Central memory CD8-positive, alpha-beta T cell (primary cell): ENCODE data around the gene NCOA1.
"Not testable (repeated sequence)": the region's sequence is repeated elsewhere in the genome, so short reads cannot be mapped to it uniquely, and the experiment has no call there.

Experiments used
- ATAC-seq: fragments of 150-1000 bp; cut with Tn5 transposase; replicated peaks from 2 replicates; pipeline ENCODE4 v1.10.0; 2022; ENCODE audit warnings: mild to moderate bottlenecking, moderate FRiP score, moderate number of reproducible peaks; ENCODE audit not compliant: poor library complexity, severe bottlenecking; ENCODE audit errors: extremely low read depth
- DNase-seq, 2 donors: peaks; one replicate each; pipeline ENCODE4 v3.0.0; 2021; ENCODE audit warnings: low spot score in 2 of 2
- H3K27ac Mint-ChIP-seq: one replicate; pipeline ENCODE4 v1.8.0; 2022; ENCODE audit warnings: low read depth, mild to moderate bottlenecking, moderate library complexity, mixed read lengths
- H3K27me3 Mint-ChIP-seq: one replicate; pipeline ENCODE4 v1.8.0; 2022; ENCODE audit warnings: mixed read lengths
- H3K36me3 Mint-ChIP-seq: one replicate; pipeline ENCODE4 v1.8.0; 2022; ENCODE audit warnings: mild to moderate bottlenecking, moderate library complexity, mixed read lengths; ENCODE audit not compliant: insufficient read depth
- H3K4me1 Mint-ChIP-seq: one replicate; pipeline ENCODE4 v1.8.0; 2022; ENCODE audit warnings: mixed read lengths
- H3K4me3 Mint-ChIP-seq: one replicate; pipeline ENCODE4 v1.8.0; 2022; ENCODE audit warnings: mild to moderate bottlenecking, moderate library complexity, mixed read lengths
- H3K9me3 Mint-ChIP-seq: one replicate; pipeline ENCODE4 v1.8.0; 2022; ENCODE audit warnings: mixed read lengths

Gene NCOA1

GRCh38 chr2:24581971-24582370 lies 90.9 kb downstream of the NCOA1 start:
- not testable (repeated sequence) for H3K36me3 Mint-ChIP-seq, H3K27me3 Mint-ChIP-seq, H3K9me3 Mint-ChIP-seq, DNase-seq, H3K27ac Mint-ChIP-seq, ATAC-seq, H3K4me3 Mint-ChIP-seq
- peaks cover 68% of the 10 kb centered on the region for H3K4me1 Mint-ChIP-seq

DNA sequence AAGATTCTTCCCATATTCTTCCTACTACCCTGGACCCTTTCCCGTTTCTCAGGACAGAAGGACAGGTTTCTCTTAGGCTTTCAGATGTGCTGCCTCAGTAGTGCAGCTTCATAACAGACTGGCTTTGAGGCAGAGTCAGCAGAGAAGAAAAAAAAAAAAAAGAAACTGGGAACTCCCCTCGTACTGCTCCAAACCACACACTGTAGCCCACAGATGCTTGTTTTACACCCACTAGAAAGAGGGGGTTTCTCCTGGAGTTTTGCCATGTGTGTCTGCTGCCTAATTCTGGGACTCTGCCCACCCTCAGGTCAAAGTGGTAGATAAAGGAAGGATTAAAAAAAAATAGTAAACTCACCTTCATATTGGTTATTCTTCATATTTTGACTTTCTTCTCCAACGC lies 95.9 kb downstream of the NCOA1 start:
- peak overlapping the region; percentile 56 for H3K4me3 Mint-ChIP-seq
- H3K27ac Mint-ChIP-seq: peak overlapping the region; percentile 76
- H3K4me1 Mint-ChIP-seq: peaks cover 67% of the 10 kb centered on the region
- ATAC-seq (peak; percentile 88), DNase-seq (no peak)
- H3K27me3 Mint-ChIP-seq: no peaks in the 10 kb centered on the region
- no peaks in the 10 kb centered on the region for H3K9me3 Mint-ChIP-seq
- peaks cover 8% of the 10 kb centered on the region for H3K36me3 Mint-ChIP-seq

DNA sequence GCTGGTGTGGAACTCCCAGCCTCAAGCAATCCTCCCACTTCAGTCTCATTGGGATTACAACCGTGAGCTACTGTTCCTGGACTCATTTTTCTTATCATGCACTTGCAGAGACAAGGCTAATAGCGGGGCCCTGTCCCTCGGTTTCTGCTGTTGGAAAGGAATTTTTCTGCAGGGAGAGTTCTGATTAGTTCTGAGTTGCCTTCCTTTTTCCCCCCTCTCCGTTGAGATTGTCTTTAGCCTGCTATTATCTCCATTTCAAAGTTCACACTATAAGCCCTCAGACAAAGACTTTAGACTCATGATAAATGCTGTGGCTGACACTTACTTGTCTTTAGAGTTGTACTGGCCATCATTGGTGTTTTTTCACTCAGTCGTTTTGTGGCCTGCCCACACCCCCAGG lies 97.2 kb downstream of the NCOA1 start:
- no peak for DNase-seq
- no peak overlapping the region for H3K4me3 Mint-ChIP-seq
- H3K4me1 Mint-ChIP-seq: peaks cover 59% of the 10 kb centered on the region
- H3K27ac Mint-ChIP-seq: no peak overlapping the region
- H3K36me3 Mint-ChIP-seq: peaks cover 6% of the 10 kb centered on the region
- H3K9me3 Mint-ChIP-seq: no peaks in the 10 kb centered on the region
- no peak for ATAC-seq
- no peaks in the 10 kb centered on the region for H3K27me3 Mint-ChIP-seq

- Mint-ChIP-seq H3K36me3 (peaks cover 3% of the 10 kb centered on the region), H3K27ac (no peak overlapping the region), H3K9me3 (no peaks in the 10 kb centered on the region), H3K27me3 (no peaks in the 10 kb centered on the region), H3K4me1 (peaks cover 35% of the 10 kb centered on the region), H3K4me3 (no peak overlapping the region)
- no peak for ATAC-seq
- no peak for DNase-seq
Observed at GRCh38 chr2:24592441-24593100, 101.5 kb downstream of the NCOA1 start.

GRCh38 chr2:24594283-24594682 lies 103.2 kb downstream of the NCOA1 start:
- no peaks in the 10 kb centered on the region for H3K27me3 Mint-ChIP-seq

GRCh38 chr2:24597181-24597870 lies 106.3 kb downstream of the NCOA1 start:
- H3K4me1 Mint-ChIP-seq: no peaks in the 10 kb centered on the region
- H3K27me3 Mint-ChIP-seq: no peaks in the 10 kb centered on the region
- H3K36me3 Mint-ChIP-seq: peaks cover 2% of the 10 kb centered on the region
- DNase-seq (no peak), ATAC-seq (no peak)
- H3K27ac Mint-ChIP-seq: no peak overlapping the region
- no peaks in the 10 kb centered on the region for H3K9me3 Mint-ChIP-seq
- no peak overlapping the region for H3K4me3 Mint-ChIP-seq

More at GRCh38 chr2:24594283-24594682, 103.2 kb downstream of the NCOA1 start:
- H3K36me3 Mint-ChIP-seq: no peaks in the 10 kb centered on the region
- DNase-seq (no peak), ATAC-seq (no peak)
- H3K27ac Mint-ChIP-seq: no peak overlapping the region
- no peaks in the 10 kb centered on the region for H3K9me3 Mint-ChIP-seq
- H3K4me3 Mint-ChIP-seq: no peak overlapping the region
- H3K4me1 Mint-ChIP-seq: peaks cover 19% of the 10 kb centered on the region

DNA sequence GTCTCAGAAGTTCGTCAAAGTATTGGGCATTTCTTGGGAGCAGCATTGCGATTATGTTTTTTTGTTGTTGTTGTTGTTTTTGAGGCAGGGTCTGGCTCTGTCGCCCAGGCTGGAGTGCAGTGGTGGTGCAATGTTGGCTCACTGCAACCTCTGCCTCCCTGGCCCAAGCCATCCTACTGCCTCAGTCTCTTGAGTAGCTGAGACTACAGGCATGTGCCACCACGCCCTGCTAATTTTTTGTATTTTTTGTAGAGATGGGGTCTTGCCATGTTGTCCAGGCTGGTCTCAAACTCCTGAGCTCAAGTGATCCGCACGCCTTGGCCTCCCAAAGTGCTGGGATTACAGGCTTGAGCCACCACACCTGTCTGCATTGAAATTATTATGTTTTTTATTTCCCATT lies 109.1 kb downstream of the NCOA1 start:
- H3K9me3 Mint-ChIP-seq, H3K36me3 Mint-ChIP-seq, H3K27ac Mint-ChIP-seq, ATAC-seq, H3K27me3 Mint-ChIP-seq, DNase-seq, H3K4me3 Mint-ChIP-seq: not testable (repeated sequence)
- H3K4me1 Mint-ChIP-seq: peaks cover 18% of the 10 kb centered on the region

GRCh38 chr2:24611631-24612030 lies 120.6 kb downstream of the NCOA1 start:
- H3K9me3 Mint-ChIP-seq: no peaks in the 10 kb centered on the region
- DNase-seq (no peak), ATAC-seq (no peak)
- peaks cover 48% of the 10 kb centered on the region for H3K4me1 Mint-ChIP-seq
- H3K27me3 Mint-ChIP-seq: no peaks in the 10 kb centered on the region
- H3K27ac Mint-ChIP-seq: no peak overlapping the region
- no peak overlapping the region for H3K4me3 Mint-ChIP-seq
- H3K36me3 Mint-ChIP-seq: peaks cover 5% of the 10 kb centered on the region

- peak overlapping the region; percentile 81 for H3K27ac Mint-ChIP-seq
- peaks cover 45% of the 10 kb centered on the region for H3K4me1 Mint-ChIP-seq
- H3K36me3 Mint-ChIP-seq: peaks cover 5% of the 10 kb centered on the region
- ATAC-seq (peak; percentile 95), DNase-seq (peak in 1 of 2 donors; percentile 39)
- H3K9me3 Mint-ChIP-seq: no peaks in the 10 kb centered on the region
- H3K4me3 Mint-ChIP-seq: peak overlapping the region; percentile 23
- H3K27me3 Mint-ChIP-seq: no peaks in the 10 kb centered on the region
Observed at GRCh38 chr2:24613154-24613814, 122.2 kb downstream of the NCOA1 start.

DNA sequence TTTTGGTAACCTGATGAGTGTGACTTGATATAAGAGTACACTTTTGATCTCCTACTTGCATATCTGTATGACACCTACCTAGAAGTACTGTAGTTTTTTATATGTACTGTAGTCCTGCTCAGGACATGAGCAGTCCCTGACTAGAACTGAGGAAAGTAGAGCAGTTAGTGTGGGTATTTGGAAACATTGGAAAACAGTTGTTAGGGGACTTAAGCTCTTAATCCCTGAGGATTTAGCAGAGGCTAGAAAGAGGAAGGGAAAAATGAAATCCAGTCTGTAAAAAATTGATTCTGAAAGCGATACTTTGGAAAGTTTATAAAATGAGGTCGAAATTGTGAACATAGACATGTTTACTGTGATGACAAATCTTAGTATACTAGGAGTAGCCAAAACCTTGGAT lies 125.6 kb downstream of the NCOA1 start:
- H3K4me3 Mint-ChIP-seq: no peak overlapping the region
- DNase-seq (no peak), ATAC-seq (no peak)
- H3K27me3 Mint-ChIP-seq: no peaks in the 10 kb centered on the region
- peaks cover 4% of the 10 kb centered on the region for H3K36me3 Mint-ChIP-seq
- H3K4me1 Mint-ChIP-seq: peaks cover 28% of the 10 kb centered on the region
- H3K9me3 Mint-ChIP-seq: no peaks in the 10 kb centered on the region
- H3K27ac Mint-ChIP-seq: no peak overlapping the region

DNA sequence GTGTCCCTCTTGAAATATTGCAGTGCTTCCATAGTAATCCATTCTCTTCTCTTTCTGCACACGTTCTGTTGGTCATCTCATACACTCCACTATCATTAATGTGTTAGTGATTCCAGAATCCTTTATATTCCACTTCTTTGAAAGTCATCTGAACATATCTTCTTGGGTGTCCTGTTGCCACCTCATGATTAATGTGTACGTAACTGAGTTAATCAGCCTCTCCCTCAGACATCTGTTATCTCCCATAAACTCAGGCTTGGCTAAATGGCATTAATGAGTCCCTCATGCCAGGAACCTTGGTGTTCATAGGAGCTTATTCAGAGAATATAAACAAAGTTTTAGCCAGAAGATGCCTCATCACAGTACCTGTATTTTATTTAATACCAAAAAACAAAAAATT lies 126.4 kb downstream of the NCOA1 start:
- H3K27ac Mint-ChIP-seq: no peak overlapping the region

GRCh38 chr2:24618144-24618543 lies 127.1 kb downstream of the NCOA1 start:
- Mint-ChIP-seq H3K9me3 (no peaks in the 10 kb centered on the region), H3K4me3 (no peak overlapping the region), H3K4me1 (peaks cover 35% of the 10 kb centered on the region), H3K27me3 (no peaks in the 10 kb centered on the region), H3K27ac (no peak overlapping the region), H3K36me3 (peaks cover 4% of the 10 kb centered on the region)
- DNase-seq (no peak), ATAC-seq (no peak)

More for the DNA sequence above, 126.4 kb downstream of the NCOA1 start:
- Mint-ChIP-seq H3K36me3 (peaks cover 4% of the 10 kb centered on the region), H3K4me1 (peaks cover 33% of the 10 kb centered on the region), H3K9me3 (no peaks in the 10 kb centered on the region), H3K4me3 (no peak overlapping the region), H3K27me3 (no peaks in the 10 kb centered on the region)
- DNase-seq (no peak), ATAC-seq (no peak)

GRCh38 chr2:24618680-24619079 lies 127.6 kb downstream of the NCOA1 start:
- H3K27ac Mint-ChIP-seq: no peak overlapping the region

More at GRCh38 chr2:24618680-24619079, 127.6 kb downstream of the NCOA1 start:
- ATAC-seq (no peak), DNase-seq (no peak)
- peaks cover 4% of the 10 kb centered on the region for H3K36me3 Mint-ChIP-seq
- no peak overlapping the region for H3K4me3 Mint-ChIP-seq
- no peaks in the 10 kb centered on the region for H3K27me3 Mint-ChIP-seq
- H3K9me3 Mint-ChIP-seq: no peaks in the 10 kb centered on the region
- peaks cover 35% of the 10 kb centered on the region for H3K4me1 Mint-ChIP-seq
